BJ (cell line): ENCODE measurements around the gene GPC4. TPM values are rescaled to one million over a fixed set of nuclear protein-coding genes. Genes with fewer than 3 reads are reported as not detected.

Source experiments
- CTCF ChIA-PET: fragments of 350-600 bp; formaldehyde crosslinking; extraction: SDS; loops from one replicate; lab custom pipeline; 2021; ENCODE audit warnings: antibody characterized with exemption, inconsistent platforms; lab: Yijun Ruan, JAX
- POLR2A ChIA-PET: fragments of 300-600 bp; sonication (Branson Sonifier 250); formaldehyde crosslinking; extraction: SDS; loops from one replicate; lab custom pipeline; 2021; ENCODE audit warnings: antibody characterized with exemption; lab: Charles Lee
- DNase-seq: peaks from one replicate; pipeline ENCODE4 v3.0.0-alpha.2; 2011; ENCODE audit warnings: low read depth
- H3K27me3 ChIP-seq: 2 replicates; pipeline ENCODE4 v1.6.0; 2011; ENCODE audit warnings: low read length; ENCODE audit not compliant: control insufficient read depth, insufficient read depth
- H3K36me3 ChIP-seq: 2 replicates; pipeline ENCODE4 v1.5.1; 2011; ENCODE audit warnings: low read length; ENCODE audit not compliant: control insufficient read depth, insufficient read depth
- H3K4me3 ChIP-seq: 2 replicates; pipeline ENCODE4 v1.5.1; 2011; ENCODE audit warnings: low read depth, mild to moderate bottlenecking, control low read depth, low read length
- polyA minus RNA-seq: library from RNA; depleted of rRNA, polyadenylated mRNA; stranded (reverse); fragments of >200 nt; gene quantifications from 2 replicates; pipeline ENCODE4 v1.2.3, GENCODE V29; 2011; rRNA and poly(A)+ RNA removed
- polyA plus RNA-seq: library from polyadenylated mRNA; depleted of rRNA; stranded (reverse); fragments of >200 nt; gene quantifications from 2 replicates; pipeline ENCODE4 v1.2.3, GENCODE V29; 2011; rRNA removed
- TF ChIP-seq, protein P1 (sequence below): IDR thresholded peaks from 2 replicates; pipeline ENCODE4 v1.5.1; 2011; ENCODE audit warnings: low read depth, mild to moderate bottlenecking, control low read depth, inconsistent platforms, low read length, moderate library complexity; ENCODE audit not compliant: insufficient read depth

GPC4 gene
- polyA plus RNA-seq (0.23 and 0.26 TPM in 2 replicates), polyA minus RNA-seq (0.14 and 0.31 TPM in 2 replicates)

- TF ChIP-seq, protein P1, sequence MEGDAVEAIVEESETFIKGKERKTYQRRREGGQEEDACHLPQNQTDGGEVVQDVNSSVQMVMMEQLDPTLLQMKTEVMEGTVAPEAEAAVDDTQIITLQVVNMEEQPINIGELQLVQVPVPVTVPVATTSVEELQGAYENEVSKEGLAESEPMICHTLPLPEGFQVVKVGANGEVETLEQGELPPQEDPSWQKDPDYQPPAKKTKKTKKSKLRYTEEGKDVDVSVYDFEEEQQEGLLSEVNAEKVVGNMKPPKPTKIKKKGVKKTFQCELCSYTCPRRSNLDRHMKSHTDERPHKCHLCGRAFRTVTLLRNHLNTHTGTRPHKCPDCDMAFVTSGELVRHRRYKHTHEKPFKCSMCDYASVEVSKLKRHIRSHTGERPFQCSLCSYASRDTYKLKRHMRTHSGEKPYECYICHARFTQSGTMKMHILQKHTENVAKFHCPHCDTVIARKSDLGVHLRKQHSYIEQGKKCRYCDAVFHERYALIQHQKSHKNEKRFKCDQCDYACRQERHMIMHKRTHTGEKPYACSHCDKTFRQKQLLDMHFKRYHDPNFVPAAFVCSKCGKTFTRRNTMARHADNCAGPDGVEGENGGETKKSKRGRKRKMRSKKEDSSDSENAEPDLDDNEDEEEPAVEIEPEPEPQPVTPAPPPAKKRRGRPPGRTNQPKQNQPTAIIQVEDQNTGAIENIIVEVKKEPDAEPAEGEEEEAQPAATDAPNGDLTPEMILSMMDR = no peak
- Histone ChIP-seq H3K4me3 (peak within 1 kb of the TSS; percentile 32), H3K36me3 (no peaks in the 10 kb centered on the region), H3K27me3 (peaks cover 3% of the 10 kb centered on the region)
- ChIA-PET POLR2A (no interaction called here), CTCF (interaction anchor here (0.8 kb wide), 1 partner anchor 250 kb away, joined by 3 read pairs; no protein-coding TSS in a partner anchor)
- no peak for DNase-seq
Observed at GRCh38 chrX:133415276-133416105, at the start of gene GPC4. TSS of gene GPC4 (minus strand) at chrX:133415489. CDS start at chrX:133414965, 524 bp downstream.

GRCh38 chrX:133461231-133461630 lies 45.9 kb upstream of the GPC4 start:
- CTCF ChIA-PET = no interaction called here
- no peaks in the 10 kb centered on the region for H3K27me3 ChIP-seq
- no peaks in the 10 kb centered on the region for H3K36me3 ChIP-seq
- H3K4me3 ChIP-seq = no peak overlapping the region
- POLR2A ChIA-PET = no interaction called here
- TF ChIP-seq, protein P1 = no peak
- no peak for DNase-seq

DNA sequence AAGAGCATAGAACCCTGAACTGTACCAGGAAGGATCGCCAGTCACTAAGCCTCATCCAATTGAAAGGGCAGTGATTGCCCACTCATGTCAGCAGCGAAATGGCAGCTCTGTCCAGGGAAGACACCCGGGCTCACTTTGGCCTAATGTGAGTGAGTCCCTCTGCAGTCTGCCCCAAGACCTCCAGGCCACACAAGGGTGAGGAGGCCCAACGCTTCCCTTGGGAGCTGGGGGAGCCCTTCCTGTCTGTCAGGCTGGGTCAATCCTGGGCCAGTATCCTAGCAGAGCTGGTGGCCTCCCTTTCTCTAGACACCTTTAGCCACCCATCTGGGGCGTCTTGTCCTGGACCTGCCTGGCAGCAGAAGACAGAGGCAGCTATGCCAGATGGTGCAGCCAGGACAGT lies 39.6 kb upstream of the GPC4 start:
- ChIA-PET CTCF (no interaction called here), POLR2A (no interaction called here)
- no peaks in the 10 kb centered on the region for H3K27me3 ChIP-seq
- H3K4me3 ChIP-seq = no peak overlapping the region
- DNase-seq = no peak
- H3K36me3 ChIP-seq = no peaks in the 10 kb centered on the region
- TF ChIP-seq, protein P1 = no peak

GRCh38 chrX:133454491-133454914 lies 39.2 kb upstream of the GPC4 start:
- Histone ChIP-seq H3K36me3 (no peaks in the 10 kb centered on the region), H3K4me3 (no peak overlapping the region), H3K27me3 (no peaks in the 10 kb centered on the region)
- TF ChIP-seq, protein P1 = no peak
- no peak for DNase-seq
- ChIA-PET CTCF (no interaction called here), POLR2A (no interaction called here)

GRCh38 chrX:133448512-133449076 lies 33.3 kb upstream of the GPC4 start:
- TF ChIP-seq, protein P1 = no peak
- Histone ChIP-seq H3K27me3 (no peaks in the 10 kb centered on the region), H3K4me3 (no peak overlapping the region), H3K36me3 (no peaks in the 10 kb centered on the region)
- ChIA-PET CTCF (no interaction called here), POLR2A (no interaction called here)
- DNase-seq = no peak
